GM18526 (cell line): ENCODE results near the gene KIDINS220.

Experiments
- POLR2A ChIP-seq: IDR thresholded peaks from 3 replicates; pipeline ENCODE4 v1.6.1; 2011; ENCODE audit not compliant: insufficient read length; ENCODE audit errors: extremely low read depth

KIDINS220 gene

DNA sequence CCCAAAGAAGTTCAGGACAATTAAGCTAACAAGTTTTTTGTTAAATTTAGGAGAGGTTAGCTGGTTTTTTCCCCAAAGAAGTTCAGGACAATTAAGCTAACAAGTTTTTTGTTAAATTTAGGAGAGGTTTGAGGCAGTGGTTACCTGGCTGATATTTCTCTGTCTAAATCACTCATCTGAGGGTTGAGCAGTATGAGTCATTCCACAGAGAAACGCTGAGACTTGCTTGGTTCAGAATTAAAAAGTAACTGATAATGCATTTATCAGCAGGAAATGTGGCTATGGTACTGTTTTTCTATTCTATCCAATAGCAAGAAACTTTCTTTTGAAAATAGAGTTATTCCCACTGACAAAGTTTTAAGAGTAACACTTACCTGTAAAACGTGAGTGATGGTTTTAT is 22.8 kb upstream of the KIDINS220 start:
- TF ChIP-seq POLR2A = no peak

DNA sequence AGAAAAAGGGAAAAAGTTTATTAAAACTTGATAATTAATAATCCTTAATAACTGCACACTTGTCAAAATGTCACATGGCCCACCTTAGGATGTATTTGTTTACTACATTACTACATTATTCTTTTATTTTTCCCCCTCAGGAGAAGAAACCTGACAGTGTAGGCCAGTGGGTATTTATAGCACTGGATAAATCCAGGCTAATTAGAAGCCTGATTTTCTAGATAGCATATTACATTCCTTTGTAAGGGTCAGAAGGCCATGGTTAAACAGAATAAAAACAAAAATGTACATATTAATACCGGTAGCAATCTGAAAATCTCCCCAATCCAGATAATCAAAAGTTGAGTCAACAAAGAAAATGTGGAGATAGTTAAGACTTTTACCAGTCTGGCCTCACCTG is 21.5 kb upstream of the KIDINS220 start:
- TF ChIP-seq POLR2A = no peak

DNA sequence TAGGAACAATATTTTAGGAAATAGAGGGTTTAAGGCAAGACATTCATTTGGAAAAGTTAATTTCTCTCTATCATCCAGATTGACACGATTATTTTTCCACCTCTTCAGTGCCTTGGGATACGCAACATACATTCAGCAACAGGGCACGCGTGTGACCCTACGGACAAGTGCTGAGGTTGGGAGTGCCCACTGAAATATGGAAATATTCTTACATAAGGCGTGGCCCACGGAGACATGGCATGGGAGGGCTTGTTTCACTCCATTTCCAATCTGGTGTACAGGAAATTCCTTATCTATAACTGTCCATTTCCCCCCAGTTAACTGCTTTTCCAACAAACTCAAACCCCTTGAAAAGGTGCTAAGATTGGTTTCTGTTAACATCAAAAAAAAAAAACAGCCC is 20.9 kb upstream of the KIDINS220 start:
- TF ChIP-seq POLR2A = no peak

DNA sequence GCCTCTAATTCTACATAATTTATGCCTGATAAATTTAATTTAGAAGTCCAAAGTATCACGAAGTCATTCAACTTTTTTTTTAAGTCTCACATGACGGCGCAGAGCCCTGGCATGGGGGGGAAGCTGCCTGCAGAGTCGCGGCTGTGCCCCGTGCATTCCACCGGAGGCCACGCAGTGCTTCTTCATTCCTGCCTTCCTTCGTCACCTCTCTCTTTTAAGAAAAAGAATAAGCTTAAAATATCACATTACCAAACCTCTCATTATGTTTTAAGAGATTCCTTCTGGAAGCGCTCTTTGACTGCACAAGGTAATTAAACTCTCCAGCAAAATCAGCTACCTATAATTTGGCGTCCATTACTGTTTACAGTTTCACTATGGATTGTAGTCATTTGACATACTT is 20.3 kb upstream of the KIDINS220 start:
- TF ChIP-seq POLR2A = no peak

DNA sequence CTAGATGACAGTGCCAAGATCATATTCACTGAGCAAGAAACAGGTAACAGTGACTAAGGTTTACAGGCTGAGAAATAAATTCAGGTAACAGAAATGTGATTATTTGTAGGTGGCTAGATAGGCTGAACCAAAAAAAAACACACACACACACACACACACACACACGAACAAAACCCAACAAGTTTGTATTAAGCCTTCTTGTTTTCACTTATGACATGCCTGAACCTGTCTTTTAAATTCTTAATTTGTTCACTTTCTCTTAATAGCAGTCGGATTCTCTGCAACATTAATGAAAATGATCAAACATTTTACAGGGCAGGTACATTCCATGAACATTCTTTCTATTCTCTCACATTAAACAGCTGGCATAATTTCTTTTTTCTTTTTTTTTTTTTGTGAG is 18.8 kb upstream of the KIDINS220 start:
- TF ChIP-seq POLR2A = no peak

DNA sequence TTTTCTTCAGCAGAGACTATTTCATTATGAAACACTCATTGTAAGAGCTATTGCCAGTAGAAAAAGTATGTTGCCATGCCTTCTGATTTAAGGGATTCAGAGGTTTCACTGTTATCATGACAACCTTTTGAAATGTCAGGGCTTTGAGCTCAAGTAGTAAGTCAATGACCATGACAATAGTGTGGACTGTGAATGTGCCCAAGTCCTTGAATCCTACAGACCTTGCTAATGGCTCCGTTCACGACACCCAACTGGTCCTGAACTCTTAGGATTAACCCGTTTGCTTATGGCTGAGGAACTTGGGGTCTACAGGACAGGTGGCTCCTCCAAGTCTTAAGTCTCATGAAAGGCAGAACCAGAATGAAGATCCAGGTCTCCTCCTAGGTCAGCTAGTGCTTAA is 17.6 kb upstream of the KIDINS220 start:
- no peak for TF ChIP-seq POLR2A

DNA sequence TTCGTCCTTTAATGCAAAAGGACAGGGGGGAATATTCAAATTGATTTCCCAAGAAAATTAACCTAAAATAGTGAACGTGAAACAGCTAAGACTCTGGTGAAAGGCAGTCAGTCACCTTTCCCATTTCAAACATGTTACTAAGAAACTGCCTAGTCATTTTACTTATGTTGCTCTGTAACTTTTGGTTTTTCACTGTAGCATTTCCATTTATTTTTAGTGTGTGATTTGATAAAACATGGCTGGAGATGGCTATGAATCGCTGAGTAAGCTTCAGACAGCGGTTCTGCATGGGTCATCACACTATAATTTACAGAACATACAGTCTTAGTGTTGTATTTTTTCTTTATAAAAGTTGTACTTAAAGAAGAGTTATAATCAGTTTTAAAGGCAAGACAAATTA is 16.0 kb upstream of the KIDINS220 start:
- TF ChIP-seq POLR2A = no peak

DNA sequence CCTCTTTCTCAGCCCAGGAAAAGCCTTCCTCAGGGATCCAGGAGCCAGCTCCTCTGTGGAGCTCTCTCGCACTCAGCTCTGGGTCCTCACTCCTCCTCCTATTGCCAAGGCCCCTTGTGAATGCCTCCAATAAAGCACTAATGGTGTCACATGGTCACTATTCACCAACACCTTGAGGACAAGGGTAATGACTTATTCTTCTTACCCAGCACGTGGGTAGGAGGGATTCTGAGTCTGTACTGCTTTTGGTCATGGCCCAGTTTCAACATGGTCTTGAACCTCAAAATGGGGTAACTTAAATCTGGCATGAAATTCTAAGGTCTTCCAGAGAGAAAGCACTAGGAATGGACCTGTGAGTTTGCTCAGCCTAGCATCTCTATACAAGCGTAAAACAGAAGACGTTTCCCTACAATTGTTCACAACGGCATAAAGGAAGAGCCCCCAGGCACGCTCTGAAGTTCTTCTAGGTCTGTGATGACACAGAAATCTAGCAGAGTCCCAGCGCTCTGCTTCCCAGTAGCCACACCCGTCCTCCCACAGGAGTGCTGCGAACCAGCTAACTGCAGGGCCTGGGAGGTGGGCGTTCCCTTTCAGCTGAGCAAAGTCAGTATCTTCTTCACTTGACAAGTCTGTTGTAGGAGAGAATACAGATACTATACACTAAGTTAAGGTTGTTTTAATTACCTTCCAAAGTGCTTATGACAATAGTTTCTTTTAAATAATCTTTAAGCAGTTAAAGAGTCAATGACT is 14.6 kb upstream of the KIDINS220 start:
- no peak for TF ChIP-seq POLR2A

DNA sequence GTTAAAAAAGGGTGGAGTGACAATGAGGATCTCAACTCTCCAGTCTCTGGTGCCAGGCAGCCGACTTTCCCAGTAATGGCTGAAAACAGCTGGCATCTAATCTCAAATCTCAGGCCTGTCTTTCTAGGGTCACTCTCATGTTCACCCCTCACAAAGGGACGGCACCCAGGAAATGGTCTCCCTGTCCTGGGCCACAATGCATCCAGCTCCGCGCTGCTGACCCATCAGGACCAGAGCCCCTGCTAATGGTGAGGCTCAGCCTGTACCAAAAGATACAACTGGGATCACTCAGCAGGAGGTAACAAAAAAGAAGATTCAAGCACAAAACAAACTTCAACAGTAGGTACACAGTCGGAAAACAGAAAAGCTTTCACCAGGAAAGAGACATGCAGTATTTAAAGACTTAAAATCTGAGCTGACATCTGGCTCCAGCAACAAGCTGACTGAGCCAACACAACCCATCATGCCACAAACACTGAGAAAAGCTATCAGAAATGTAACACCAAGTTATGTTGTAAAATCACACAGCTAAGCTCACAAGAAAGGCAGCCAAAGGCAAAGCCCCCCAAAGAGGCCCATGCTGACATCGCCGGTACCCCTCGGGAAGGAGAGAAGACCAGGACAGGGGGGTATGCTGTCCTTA is 13.6 kb upstream of the KIDINS220 start:
- TF ChIP-seq POLR2A = no peak

DNA sequence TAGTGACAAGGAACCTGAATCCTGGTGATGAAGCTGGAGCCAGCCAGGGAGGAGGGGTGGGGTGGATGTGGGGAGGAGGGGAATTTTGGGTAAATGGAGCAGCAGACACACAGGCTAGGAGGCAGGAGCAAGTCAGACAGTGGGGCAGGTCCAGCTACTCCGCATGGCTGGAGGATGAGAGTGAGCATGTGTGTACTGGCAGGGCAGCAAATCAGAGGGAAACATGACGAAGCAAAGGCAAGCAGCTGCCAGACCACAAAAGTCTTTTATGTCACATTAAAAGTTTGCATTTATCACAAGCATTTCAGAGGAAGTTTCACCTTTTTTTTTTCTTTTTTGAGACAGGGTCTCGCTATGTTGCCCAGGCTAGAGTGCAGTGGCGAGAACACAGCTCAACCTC is 11.9 kb upstream of the KIDINS220 start:
- no peak for TF ChIP-seq POLR2A

DNA sequence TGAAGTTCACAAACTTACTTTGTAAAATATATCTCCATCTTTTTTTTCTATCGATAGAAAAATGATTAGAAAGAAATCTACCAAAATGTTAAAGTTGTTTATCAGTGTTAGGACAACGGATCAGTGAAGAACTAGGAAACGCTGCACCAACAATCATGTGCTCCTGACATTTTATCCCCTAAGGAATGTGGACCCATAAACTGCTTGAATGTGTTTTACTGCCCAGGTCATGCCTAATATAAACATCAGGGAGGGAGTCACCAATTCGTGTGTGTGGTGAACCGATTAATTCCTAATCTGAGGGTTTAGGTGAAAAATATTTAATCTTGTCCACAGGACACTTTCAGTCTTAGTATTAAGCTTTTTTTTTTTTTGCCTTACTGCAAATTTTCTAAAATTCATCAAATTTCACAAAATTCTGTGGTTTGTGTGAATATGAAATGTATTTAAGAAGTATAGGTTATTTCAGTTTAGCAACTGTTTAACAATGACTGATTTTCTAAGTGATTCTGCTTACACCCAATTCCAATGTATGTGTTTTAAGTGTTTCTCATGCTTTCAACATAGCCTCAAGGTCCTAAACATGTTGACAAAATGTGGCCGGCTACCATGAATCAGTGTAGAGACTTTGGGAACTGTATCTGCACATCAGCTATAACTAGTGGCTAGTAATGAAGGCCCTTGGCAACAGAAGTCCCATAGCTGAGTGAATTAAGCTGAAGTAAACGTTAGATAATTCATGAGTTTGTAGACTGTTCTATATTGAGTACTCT is 11.1 kb upstream of the KIDINS220 start:
- no peak for TF ChIP-seq POLR2A

DNA sequence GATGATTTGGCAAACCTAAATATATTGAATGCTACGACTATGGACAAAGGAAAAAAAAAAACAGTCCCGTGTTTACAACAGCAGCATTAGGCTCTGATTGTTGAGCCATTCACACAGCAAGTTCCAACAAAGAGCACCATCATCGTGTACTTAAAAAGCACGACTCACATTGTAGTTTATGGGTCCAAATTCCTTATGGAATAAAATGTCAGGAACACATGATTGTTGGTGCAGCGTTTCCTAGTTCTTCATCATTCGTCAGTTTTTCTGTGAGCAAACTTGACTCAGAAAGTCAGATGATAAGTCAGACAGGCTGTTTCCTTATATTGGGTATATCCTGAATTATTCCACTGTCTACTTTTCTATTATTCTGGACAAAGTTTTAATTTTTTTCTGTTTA is 10.0 kb upstream of the KIDINS220 start:
- no peak for TF ChIP-seq POLR2A

DNA sequence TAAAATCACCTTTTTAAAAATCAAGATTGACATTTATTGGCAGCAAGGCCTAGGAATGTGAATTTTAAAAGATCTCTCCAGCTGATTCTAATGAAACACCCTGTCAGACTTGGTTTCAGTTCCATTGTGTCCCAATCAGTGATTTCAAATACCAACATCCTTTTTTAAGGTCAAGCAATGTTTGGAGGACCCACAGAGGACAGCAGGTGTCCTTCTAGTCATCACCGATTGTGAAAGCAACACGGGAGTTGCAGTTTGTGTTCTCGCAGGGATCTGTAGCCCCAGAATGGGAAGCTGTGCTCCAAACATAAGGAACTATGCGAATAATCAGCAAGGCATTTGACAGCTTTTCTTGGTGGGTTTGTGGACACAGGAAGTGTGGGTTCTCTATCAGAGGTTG is 4.5 kb upstream of the KIDINS220 start:
- no peak for TF ChIP-seq POLR2A

DNA sequence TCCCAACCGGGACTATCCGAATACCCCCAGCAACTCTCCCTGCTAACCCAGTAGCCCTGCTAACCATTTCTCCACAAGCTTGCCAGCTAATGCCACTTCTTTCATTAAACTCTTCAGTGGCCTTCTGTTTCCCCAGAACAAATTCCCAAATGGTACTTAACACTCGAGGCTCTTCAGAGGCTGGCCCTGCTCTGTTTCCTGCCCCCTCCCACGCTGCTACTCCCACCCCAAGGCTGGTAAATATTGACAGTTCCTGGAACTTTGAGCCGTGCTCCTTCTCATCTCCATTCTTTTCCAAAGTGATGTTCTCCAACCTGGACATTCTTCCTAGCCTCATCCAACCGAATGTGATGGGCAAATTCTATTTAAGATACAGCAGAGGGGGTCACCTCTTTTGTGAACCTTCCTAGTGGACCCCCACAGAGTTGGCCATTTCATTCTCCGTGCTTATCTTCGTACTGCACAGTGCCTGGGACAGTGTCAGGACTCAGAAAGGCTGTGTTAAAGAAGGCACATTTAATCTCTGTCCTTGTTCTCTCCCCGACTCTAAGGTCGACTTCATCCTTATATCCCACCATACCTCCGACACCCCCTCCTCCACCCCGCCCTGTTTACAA is 3.2 kb upstream of the KIDINS220 start:
- no peak for TF ChIP-seq POLR2A

DNA sequence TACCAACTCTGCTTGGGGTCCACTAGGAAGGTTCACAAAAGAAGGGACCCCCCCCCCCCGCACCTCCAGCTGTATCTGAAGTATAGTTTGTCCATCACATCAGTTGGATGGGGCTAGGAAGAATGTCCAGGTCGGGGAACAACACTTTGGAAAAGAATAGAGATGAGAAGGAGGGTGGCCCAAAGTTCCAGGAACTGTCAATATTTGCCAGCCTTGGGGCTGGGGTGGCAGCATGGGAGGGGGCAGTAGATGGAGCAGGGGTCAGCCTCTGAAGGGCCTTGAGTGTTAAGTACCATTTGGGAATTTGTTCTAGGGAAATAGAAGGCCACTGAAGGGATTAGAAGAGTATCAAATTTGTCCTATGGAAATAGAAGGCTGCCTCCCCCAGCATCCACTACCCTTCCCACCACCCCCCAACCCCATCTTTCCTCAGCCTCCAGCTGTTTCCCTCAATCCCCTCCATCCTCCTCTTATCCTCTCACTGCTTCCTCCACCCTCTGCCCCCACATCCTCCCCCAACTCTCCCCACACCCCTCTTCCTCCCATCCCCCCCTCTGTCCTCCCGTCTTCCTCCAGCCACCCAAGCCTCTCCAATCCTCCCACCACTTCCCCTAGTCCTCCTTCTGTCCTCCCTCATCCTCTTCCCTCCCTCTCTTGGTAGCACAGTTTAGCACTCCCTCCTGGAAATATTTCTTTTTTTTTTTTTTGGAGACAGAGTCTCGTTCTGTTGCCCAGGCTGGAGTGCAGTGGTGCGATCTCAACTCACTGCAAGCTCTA is 2.0 kb upstream of the KIDINS220 start:
- no peak for TF ChIP-seq POLR2A
